ENCODE results near the gene CHM. TPM values are rescaled to one million over a fixed set of nuclear protein-coding genes. Genes with fewer than 3 reads are reported as not detected.

Gene CHM
- total RNA-seq, 1 donor: 32.0 TPM

DNA sequence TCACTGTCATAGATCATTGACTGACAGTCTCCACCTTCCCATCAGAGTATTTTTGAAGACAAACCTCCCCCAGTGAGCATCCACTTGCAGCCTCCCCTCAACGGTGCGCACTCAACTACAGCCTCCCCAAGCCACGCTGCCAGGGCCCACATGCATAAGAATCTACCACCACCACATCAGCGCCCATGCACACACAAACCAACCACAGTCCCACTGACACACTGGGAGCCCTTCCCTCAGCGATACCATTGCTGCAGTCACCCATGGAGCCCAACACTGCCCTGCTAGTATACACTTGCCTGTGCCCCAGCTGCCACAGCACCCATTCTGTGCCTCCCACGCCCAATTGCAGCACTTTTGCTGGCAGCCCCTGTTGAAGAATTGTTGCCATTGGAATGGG lies 132.9 kb downstream of the CHM start:
- no peak for DNase-seq (ENCODE audit: low read depth)
- TF ChIP-seq, protein P1, sequence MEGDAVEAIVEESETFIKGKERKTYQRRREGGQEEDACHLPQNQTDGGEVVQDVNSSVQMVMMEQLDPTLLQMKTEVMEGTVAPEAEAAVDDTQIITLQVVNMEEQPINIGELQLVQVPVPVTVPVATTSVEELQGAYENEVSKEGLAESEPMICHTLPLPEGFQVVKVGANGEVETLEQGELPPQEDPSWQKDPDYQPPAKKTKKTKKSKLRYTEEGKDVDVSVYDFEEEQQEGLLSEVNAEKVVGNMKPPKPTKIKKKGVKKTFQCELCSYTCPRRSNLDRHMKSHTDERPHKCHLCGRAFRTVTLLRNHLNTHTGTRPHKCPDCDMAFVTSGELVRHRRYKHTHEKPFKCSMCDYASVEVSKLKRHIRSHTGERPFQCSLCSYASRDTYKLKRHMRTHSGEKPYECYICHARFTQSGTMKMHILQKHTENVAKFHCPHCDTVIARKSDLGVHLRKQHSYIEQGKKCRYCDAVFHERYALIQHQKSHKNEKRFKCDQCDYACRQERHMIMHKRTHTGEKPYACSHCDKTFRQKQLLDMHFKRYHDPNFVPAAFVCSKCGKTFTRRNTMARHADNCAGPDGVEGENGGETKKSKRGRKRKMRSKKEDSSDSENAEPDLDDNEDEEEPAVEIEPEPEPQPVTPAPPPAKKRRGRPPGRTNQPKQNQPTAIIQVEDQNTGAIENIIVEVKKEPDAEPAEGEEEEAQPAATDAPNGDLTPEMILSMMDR (IDR thresholded peaks at IDR 0.05; ENCODE audit: insufficient read depth, low read depth, low read length): no peak
- H3K4me3 ChIP-seq (ENCODE audit: low read depth, low read length): no peak overlapping the region

GRCh38 chrX:85907316-85907715 lies 140.0 kb downstream of the CHM start:
- TF ChIP-seq, protein P1 (IDR thresholded peaks at IDR 0.05; ENCODE audit: insufficient read depth, low read depth, low read length): no peak
- DNase-seq (ENCODE audit: low read depth): no peak
- H3K4me3 ChIP-seq (ENCODE audit: low read depth, low read length): no peak overlapping the region

GRCh38 chrX:85906399-85906798 lies 141.0 kb downstream of the CHM start:
- no peak for DNase-seq (ENCODE audit: low read depth)
- H3K4me3 ChIP-seq (ENCODE audit: low read depth, low read length): no peak overlapping the region
- TF ChIP-seq, protein P1 (IDR thresholded peaks at IDR 0.05; ENCODE audit: insufficient read depth, low read depth, low read length): no peak

DNA sequence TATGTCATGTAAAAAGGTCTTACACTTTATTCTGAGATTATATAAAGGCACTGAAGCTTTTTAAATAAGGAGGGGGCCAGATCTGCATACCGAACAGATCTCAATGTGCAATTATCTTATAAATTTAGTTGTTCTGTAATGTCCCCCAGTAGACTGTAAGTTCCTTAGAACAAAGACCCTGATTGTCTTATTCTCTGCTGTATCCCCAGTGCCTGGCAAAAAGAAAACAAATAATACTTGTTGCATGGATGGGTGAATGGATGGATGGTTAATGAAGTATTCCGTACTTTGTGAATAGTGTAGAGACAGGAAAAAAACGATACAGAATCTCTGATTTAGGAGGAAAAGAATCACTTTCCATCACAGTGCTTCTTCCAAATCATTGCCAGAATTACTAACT lies 141.5 kb downstream of the CHM start:
- DNase-seq (ENCODE audit: low read depth): no peak
- H3K4me3 ChIP-seq (ENCODE audit: low read depth, low read length): no peak overlapping the region
- TF ChIP-seq, protein P1 (IDR thresholded peaks at IDR 0.05; ENCODE audit: insufficient read depth, low read depth, low read length): no peak

GRCh38 chrX:85903692-85904471 lies 143.5 kb downstream of the CHM start:
- TF ChIP-seq, protein P1 (IDR thresholded peaks at IDR 0.05; ENCODE audit: insufficient read depth, low read depth, low read length): no peak
- H3K4me3 ChIP-seq (ENCODE audit: low read depth, low read length): no peak overlapping the region
- no peak for DNase-seq (ENCODE audit: low read depth)

GRCh38 chrX:85897362-85898126 lies 149.8 kb downstream of the CHM start:
- no peak for DNase-seq (ENCODE audit: low read depth)
- TF ChIP-seq, protein P1 (IDR thresholded peaks at IDR 0.05; ENCODE audit: insufficient read depth, low read depth, low read length): no peak
- no peak overlapping the region for H3K4me3 ChIP-seq (ENCODE audit: low read depth, low read length)

All from fibroblast of villous mesenchyme (primary cell).